Measurements from ENCODE around the gene SLFN12L.

Gene SLFN12L

DNA sequence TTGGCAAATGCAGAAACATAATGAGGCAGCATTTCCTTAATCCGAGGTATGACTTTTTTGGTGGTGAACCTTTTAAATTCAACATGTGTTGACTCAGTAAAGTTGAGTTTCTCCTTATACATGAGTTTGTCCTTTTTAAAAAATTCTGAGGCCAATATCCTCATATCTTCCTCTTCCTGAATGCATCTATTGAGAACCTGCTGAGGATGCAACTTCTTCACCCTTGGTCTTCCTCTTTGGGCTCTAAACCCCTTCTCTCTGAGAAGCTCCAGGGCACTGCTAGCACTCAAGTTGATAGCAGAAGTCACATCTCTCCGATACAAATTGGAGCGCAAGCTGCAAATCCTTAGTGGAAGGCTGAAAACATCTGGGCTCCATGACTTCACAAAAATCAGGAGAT, 19.9 kb upstream of the SLFN12L start:
- Histone ChIP-seq H3K4me3 (ENCODE audit: low read length) (no peak overlapping the region), H3K9me3 (ENCODE audit: low read length) (no peaks in the 10 kb centered on the region), H2AFZ (ENCODE audit: low read depth, low read length) (no peak overlapping the region), H3K36me3 (ENCODE audit: insufficient read depth, low read length) (no peaks in the 10 kb centered on the region), H3K4me1 (ENCODE audit: insufficient read depth, low read length) (no peaks in the 10 kb centered on the region), H3K27me3 (ENCODE audit: insufficient read depth, low read length) (peaks cover 9% of the 10 kb centered on the region)

DNA sequence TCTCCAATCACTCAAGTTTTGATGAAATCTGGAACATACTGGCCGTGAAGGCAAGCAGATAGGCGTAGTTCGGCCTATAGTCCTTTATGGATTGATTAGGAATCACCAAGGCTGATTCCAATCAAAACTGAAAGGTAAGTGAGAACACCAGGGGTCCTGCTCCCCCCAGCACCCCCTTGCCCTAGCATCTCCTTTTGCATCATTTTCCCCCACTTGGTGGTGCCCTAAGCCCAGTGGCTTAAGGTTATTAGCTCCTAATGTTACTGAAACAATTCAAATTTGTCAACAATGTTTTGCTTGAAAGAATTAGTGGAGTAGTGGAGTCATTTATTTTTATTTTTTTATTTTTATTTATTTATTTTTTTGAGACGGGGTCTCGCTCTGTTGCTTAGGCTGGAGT, 18.2 kb upstream of the SLFN12L start:
- Histone ChIP-seq H3K9me3 (ENCODE audit: low read length) (no peaks in the 10 kb centered on the region), H3K36me3 (ENCODE audit: insufficient read depth, low read length) (no peaks in the 10 kb centered on the region), H3K4me3 (ENCODE audit: low read length) (no peak overlapping the region), H3K4me1 (ENCODE audit: insufficient read depth, low read length) (no peaks in the 10 kb centered on the region), H2AFZ (ENCODE audit: low read depth, low read length) (no peak overlapping the region), H3K27me3 (ENCODE audit: insufficient read depth, low read length) (peaks cover 9% of the 10 kb centered on the region)

DNA sequence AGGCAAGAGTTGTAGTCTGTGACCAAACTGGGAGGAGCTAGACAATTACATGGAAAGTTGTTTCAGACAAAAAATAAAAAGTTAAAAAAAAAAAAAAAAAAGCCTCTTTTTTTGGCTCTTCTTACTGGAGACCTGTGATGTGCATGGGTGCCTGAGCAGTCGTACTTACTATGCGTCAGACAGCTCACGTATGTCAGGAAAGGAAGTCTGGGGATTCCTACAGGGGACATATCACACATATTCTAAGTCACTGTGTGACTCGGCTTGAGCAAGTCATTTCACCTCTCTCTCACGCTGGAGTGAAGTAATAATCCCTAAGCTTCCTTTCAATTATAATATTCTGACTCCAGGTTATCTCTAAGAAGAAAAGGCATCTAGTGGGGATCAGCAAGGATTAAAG, 17.2 kb upstream of the SLFN12L start:
- Histone ChIP-seq H2AFZ (ENCODE audit: low read depth, low read length) (no peak overlapping the region), H3K4me1 (ENCODE audit: insufficient read depth, low read length) (no peaks in the 10 kb centered on the region), H3K4me3 (ENCODE audit: low read length) (no peak overlapping the region), H3K36me3 (ENCODE audit: insufficient read depth, low read length) (no peaks in the 10 kb centered on the region), H3K9me3 (ENCODE audit: low read length) (no peaks in the 10 kb centered on the region), H3K27me3 (ENCODE audit: insufficient read depth, low read length) (peaks cover 9% of the 10 kb centered on the region)

DNA sequence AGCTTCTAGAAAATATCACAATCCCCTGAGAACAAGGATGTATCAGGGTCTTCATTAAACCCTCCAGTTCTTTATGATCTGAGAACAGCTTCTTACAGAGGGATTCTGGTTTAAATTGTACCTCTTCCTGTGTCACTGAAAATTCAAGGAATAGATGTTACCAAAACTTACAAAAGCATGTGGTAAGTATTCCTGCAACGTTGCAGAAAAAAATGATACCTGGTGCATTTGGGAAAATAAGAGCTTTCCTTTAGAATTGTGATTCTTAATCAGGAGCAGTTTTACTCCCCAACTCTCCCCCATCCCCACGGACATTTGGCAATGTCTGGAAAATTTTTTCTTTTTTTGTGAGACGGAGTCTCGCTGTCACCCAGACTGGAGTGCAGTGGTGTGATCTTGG, 15.8 kb upstream of the SLFN12L start:
- Histone ChIP-seq H2AFZ (ENCODE audit: low read depth, low read length) (no peak overlapping the region), H3K9me3 (ENCODE audit: low read length) (no peaks in the 10 kb centered on the region), H3K4me1 (ENCODE audit: insufficient read depth, low read length) (no peaks in the 10 kb centered on the region), H3K27me3 (ENCODE audit: insufficient read depth, low read length) (peaks cover 13% of the 10 kb centered on the region), H3K4me3 (ENCODE audit: low read length) (no peak overlapping the region), H3K36me3 (ENCODE audit: insufficient read depth, low read length) (no peaks in the 10 kb centered on the region)

DNA sequence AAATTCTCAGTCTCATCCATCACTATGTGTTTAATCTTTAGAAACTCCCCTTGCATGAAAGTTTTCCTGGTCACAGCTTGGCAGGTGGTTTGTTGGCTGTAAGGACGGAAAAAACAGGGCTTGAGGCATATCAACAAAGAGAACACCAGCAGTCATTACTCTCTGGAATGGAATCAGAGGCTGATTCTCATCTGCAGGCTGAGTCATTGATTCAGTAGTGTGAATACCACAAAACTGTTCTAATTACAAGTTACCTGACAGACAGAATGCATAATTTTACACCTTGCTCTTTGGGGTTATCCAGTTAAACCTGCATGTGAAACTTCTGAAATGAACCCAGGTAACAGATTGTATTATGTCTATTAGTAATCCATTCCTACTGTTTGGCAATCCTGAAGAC, 11.5 kb upstream of the SLFN12L start:
- H3K36me3 ChIP-seq (ENCODE audit: insufficient read depth, low read length) = no peaks in the 10 kb centered on the region
- H2AFZ ChIP-seq (ENCODE audit: low read depth, low read length) = no peak overlapping the region
- H3K27me3 ChIP-seq (ENCODE audit: insufficient read depth, low read length) = peaks cover 18% of the 10 kb centered on the region
- H3K9me3 ChIP-seq (ENCODE audit: low read length) = no peaks in the 10 kb centered on the region
- no peaks in the 10 kb centered on the region for H3K4me1 ChIP-seq (ENCODE audit: insufficient read depth, low read length)
- H3K4me3 ChIP-seq (ENCODE audit: low read length) = no peak overlapping the region

DNA sequence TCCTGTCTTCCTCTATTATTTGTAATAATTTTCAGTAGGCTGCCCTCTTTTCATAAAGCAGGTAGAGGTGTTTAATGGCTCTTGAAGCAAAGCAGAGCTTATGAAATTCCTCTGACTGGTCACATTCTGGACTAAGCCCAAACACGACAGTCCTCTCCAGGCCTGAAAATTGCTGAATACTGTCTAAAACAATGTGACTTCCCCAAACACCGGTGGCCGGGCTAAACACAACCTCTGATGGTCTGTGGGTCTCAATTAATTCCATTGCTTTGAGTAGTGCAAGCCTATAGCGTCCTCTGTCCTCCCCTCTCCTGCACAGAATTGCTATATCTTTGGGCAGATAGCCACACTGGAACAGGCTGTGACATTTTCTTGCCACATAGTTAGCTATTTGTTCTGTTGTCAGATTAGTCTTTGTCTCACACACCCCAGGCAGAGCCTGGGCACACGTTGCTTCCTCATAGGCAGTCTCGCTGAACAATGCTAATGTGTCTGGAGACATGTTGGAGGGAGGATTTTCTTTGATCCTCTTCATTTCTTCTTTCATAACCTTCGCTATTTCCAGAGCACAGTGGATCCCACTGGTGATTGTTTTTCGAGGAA, 10.8 kb upstream of the SLFN12L start:
- no peak overlapping the region for H2AFZ ChIP-seq (ENCODE audit: low read depth, low read length)
- H3K36me3 ChIP-seq (ENCODE audit: insufficient read depth, low read length) = no peaks in the 10 kb centered on the region
- no peaks in the 10 kb centered on the region for H3K9me3 ChIP-seq (ENCODE audit: low read length)
- peaks cover 18% of the 10 kb centered on the region for H3K27me3 ChIP-seq (ENCODE audit: insufficient read depth, low read length)
- H3K4me3 ChIP-seq (ENCODE audit: low read length) = no peak overlapping the region
- H3K4me1 ChIP-seq (ENCODE audit: insufficient read depth, low read length) = no peaks in the 10 kb centered on the region

DNA sequence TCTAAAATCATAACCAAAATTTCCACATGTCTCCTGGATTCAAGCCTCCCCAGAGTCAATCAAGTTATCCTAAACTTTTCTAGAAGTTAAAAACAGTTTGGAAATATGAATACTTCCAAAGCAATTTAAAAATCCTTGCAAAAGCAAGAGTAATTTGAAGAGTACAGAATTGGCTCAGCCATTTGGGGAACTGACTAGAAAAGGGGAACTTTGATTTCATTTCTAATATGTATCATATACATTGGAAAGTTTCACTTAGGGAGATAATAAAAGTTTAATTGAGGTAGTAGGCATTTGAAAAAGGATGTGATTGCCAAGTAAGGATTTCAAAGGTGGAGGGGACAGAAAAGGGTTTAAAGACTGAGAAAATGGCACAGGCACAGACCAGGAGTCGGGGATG, 9.0 kb upstream of the SLFN12L start:
- H3K4me1 ChIP-seq (ENCODE audit: insufficient read depth, low read length) = no peaks in the 10 kb centered on the region
- no peaks in the 10 kb centered on the region for H3K9me3 ChIP-seq (ENCODE audit: low read length)
- peaks cover 17% of the 10 kb centered on the region for H3K27me3 ChIP-seq (ENCODE audit: insufficient read depth, low read length)
- H2AFZ ChIP-seq (ENCODE audit: low read depth, low read length) = no peak overlapping the region
- no peak overlapping the region for H3K4me3 ChIP-seq (ENCODE audit: low read length)
- H3K36me3 ChIP-seq (ENCODE audit: insufficient read depth, low read length) = no peaks in the 10 kb centered on the region

DNA sequence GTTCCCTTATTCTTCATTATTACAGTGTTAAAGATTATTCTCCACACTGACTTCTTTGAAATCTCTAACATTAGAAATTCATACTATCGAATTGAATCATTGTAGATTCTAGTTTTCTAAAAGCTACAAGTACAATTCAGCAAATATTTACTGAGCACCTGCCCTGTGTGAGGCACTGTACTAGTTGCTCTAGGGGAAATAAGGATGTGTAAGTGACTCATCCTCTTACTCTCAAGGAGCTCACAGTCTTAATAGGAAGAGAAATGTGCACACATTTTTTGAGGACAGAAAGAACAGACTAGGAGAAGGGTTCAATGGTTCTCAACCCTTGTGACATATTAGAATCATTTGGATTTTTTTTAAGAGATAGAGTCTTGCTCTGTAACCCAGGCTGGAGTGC, 7.7 kb upstream of the SLFN12L start:
- Histone ChIP-seq H2AFZ (ENCODE audit: low read depth, low read length) (no peak overlapping the region), H3K9me3 (ENCODE audit: low read length) (no peaks in the 10 kb centered on the region), H3K4me1 (ENCODE audit: insufficient read depth, low read length) (no peaks in the 10 kb centered on the region), H3K27me3 (ENCODE audit: insufficient read depth, low read length) (peaks cover 26% of the 10 kb centered on the region), H3K4me3 (ENCODE audit: low read length) (no peak overlapping the region), H3K36me3 (ENCODE audit: insufficient read depth, low read length) (no peaks in the 10 kb centered on the region)

DNA sequence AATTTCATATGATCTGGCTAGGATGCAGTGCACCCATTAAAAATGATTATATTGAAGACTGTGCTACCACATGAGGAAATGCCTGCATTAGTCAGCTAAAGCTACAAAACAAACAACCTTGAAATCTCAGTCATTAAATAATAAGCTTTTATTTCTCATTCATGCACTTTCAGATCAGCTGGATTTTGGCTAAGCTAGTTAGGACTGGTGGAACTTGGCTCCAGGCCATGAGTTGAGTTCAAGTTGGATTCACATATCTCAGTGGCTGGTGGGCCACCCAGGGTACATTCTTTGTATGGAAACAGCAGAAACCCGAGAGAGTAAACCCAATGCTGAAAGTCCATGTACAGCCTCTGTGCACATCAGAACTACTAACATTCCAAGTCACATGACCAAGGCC, 6.4 kb upstream of the SLFN12L start:
- no peak overlapping the region for H3K4me3 ChIP-seq (ENCODE audit: low read length)
- H3K4me1 ChIP-seq (ENCODE audit: insufficient read depth, low read length) = no peaks in the 10 kb centered on the region
- peaks cover 28% of the 10 kb centered on the region for H3K27me3 ChIP-seq (ENCODE audit: insufficient read depth, low read length)
- no peaks in the 10 kb centered on the region for H3K9me3 ChIP-seq (ENCODE audit: low read length)
- H2AFZ ChIP-seq (ENCODE audit: low read depth, low read length) = no peak overlapping the region
- H3K36me3 ChIP-seq (ENCODE audit: insufficient read depth, low read length) = no peaks in the 10 kb centered on the region

DNA sequence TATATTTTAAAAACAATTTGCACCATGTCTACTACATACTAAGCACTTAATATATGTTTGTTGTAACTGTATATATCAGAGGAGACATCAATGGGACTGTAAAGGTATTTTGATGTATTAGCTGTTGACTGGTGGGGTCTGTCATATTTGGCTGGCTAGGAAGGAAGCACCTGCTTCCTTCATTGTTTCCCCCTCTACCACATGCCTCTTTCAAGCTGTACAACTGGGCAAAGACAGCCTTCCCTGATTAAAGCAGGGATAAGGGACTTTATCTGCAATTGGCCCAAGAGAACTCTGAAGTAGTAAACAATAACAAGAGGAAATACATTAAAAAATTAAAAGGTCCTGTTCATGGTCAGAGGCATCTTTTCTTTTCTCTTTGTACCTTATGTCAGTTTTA, 5.5 kb upstream of the SLFN12L start:
- Histone ChIP-seq H3K9me3 (ENCODE audit: low read length) (no peaks in the 10 kb centered on the region), H3K4me3 (ENCODE audit: low read length) (no peak overlapping the region), H3K4me1 (ENCODE audit: insufficient read depth, low read length) (no peaks in the 10 kb centered on the region), H2AFZ (ENCODE audit: low read depth, low read length) (no peak overlapping the region), H3K36me3 (ENCODE audit: insufficient read depth, low read length) (no peaks in the 10 kb centered on the region), H3K27me3 (ENCODE audit: insufficient read depth, low read length) (peaks cover 24% of the 10 kb centered on the region)

DNA sequence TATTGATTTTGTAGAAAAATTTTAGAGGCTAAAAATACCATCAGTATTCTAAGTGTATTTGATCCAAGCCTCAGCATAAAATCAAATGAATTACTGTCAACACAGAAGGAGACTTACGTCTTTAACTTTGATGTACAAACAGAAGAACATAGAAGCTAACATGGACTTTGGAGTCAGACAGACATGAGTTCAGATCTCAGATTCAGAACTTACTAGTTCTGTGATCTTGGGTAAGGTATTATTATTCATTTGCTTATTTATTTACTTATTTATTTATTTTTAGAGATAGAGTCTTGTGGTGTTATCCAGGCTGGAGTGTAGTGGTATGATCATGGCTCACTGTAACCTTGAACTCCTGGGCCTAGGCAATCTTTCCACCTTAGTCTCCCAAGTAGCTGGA, 4.0 kb upstream of the SLFN12L start:
- no peaks in the 10 kb centered on the region for H3K4me1 ChIP-seq (ENCODE audit: insufficient read depth, low read length)
- no peak overlapping the region for H3K4me3 ChIP-seq (ENCODE audit: low read length)
- no peaks in the 10 kb centered on the region for H3K9me3 ChIP-seq (ENCODE audit: low read length)
- peaks cover 25% of the 10 kb centered on the region for H3K27me3 ChIP-seq (ENCODE audit: insufficient read depth, low read length)
- no peak overlapping the region for H2AFZ ChIP-seq (ENCODE audit: low read depth, low read length)
- no peaks in the 10 kb centered on the region for H3K36me3 ChIP-seq (ENCODE audit: insufficient read depth, low read length)

DNA sequence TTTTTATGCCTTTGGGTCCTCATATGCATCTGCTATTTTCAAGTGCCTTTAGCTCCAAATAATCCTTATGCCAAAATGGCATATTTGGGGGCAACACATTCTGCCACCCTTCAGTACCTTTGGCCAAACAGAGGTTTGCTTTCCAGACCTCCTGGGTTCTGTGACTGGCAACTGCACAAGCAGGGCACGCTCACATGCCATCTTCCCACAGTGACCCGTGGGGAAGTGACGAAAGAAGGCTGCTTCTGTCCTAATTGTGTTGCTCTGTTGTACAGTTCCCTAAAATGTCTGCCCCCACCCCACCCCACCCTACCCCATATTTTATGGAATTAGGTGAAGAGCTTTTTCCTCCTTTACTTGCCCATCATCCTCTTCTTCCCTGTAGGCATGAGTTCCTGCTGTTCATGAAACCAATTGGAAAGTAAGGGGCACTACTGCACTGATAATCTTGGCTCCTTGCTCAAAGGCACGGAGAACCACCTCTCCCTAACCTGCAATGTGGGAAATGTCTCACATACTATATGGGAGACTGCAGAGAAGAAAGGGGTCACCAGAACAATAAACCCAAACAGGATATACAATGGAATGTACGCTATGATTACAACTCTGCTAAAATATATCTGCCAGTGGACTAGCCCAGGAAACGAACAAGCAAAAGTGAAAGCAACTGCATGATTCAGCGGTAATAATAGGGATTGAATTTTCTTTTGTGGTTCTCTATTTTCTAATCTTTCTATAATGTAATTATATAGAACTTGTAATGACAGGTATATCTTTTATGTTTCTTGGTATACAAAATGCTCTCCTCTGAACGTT, 3.3 kb upstream of the SLFN12L start:
- Histone ChIP-seq H3K4me1 (ENCODE audit: insufficient read depth, low read length) (no peaks in the 10 kb centered on the region), H3K4me3 (ENCODE audit: low read length) (no peak overlapping the region), H3K27me3 (ENCODE audit: insufficient read depth, low read length) (peaks cover 22% of the 10 kb centered on the region), H3K9me3 (ENCODE audit: low read length) (no peaks in the 10 kb centered on the region), H3K36me3 (ENCODE audit: insufficient read depth, low read length) (no peaks in the 10 kb centered on the region), H2AFZ (ENCODE audit: low read depth, low read length) (no peak overlapping the region)

DNA sequence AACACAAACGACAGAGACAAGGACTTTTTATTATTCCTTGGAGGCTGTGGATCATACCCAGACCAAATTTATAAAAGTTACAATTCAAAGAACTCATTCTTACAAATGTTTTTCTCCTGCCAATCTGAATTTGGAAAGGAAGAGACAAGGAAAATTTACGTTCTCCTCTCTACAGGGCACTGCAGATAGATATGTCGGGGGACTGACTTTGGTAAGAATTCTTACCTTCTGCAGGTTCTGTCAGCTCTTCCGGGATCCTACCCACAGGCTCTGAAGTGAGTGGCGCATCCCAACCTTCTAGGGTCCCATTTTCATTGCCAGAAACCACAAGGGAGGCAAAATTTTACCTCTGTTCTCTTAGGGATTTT, 2.2 kb upstream of the SLFN12L start:
- no peaks in the 10 kb centered on the region for H3K4me1 ChIP-seq (ENCODE audit: insufficient read depth, low read length)
- no peaks in the 10 kb centered on the region for H3K36me3 ChIP-seq (ENCODE audit: insufficient read depth, low read length)
- H2AFZ ChIP-seq (ENCODE audit: low read depth, low read length) = no peak overlapping the region
- no peak overlapping the region for H3K4me3 ChIP-seq (ENCODE audit: low read length)
- peaks cover 20% of the 10 kb centered on the region for H3K27me3 ChIP-seq (ENCODE audit: insufficient read depth, low read length)
- H3K9me3 ChIP-seq (ENCODE audit: low read length) = no peaks in the 10 kb centered on the region
